ENCODE measurements around the gene RHBDD3.

GRCh38 chr22:29288837-29289236, 21.1 kb upstream of the RHBDD3 start:
- TF ChIP-seq CTCF (IDR thresholded peaks at IDR 0.05; ENCODE audit: low read length): no peak
- no peak for TF ChIP-seq EZH2 (optimal IDR thresholded peaks at IDR 0.05; ENCODE audit: low read depth, low read length)

Data from MM.1S (cell line).